Skeletal muscle tissue (tissue), 4 donors: ENCODE measurements around the gene LRRC55. TPM values are rescaled to one million over a fixed set of nuclear protein-coding genes. Genes with fewer than 3 reads are reported as not detected.
A peak's percentile ranks its signal among the peaks of the same experiment; 100 is the strongest.

Source experiments
- H3K27ac ChIP-seq: one replicate; pipeline ENCODE4 v1.7.0; 2013; ENCODE audit warnings: mild to moderate bottlenecking, low read depth, low read length, inconsistent platforms
- H3K27me3 ChIP-seq, 3 donors: one replicate each; pipeline ENCODE4 v1.7.0; 2013; ENCODE audit warnings: low read length in 3 of 3; ENCODE audit not compliant: control insufficient read depth in 3 of 3, insufficient read depth in 3 of 3
- H3K36me3 ChIP-seq, 3 donors: one replicate each; pipeline ENCODE4 v1.7.0; 2013; ENCODE audit warnings: low read length in 3 of 3; ENCODE audit not compliant: control insufficient read depth in 3 of 3, insufficient read depth in 3 of 3
- H3K4me1 ChIP-seq, 3 donors: one replicate each; pipeline ENCODE4 v1.7.0; 2013; ENCODE audit warnings: low read length in 3 of 3, mild to moderate bottlenecking in 3 of 3; ENCODE audit not compliant: control insufficient read depth in 3 of 3, insufficient read depth in 3 of 3
- H3K4me3 ChIP-seq, 3 donors: one replicate each; pipeline ENCODE4 v1.7.0; 2013; ENCODE audit warnings: low read length in 3 of 3
- H3K9ac ChIP-seq, 3 donors: one replicate each; pipeline ENCODE4 v1.7.0; 2013; ENCODE audit warnings: low read length in 3 of 3, mild to moderate bottlenecking in 3 of 3, moderate library complexity in 2 of 3, low read depth in 1 of 3
- H3K9me3 ChIP-seq, 3 donors: one replicate each; pipeline ENCODE4 v1.7.0; 2013; ENCODE audit warnings: low read length in 3 of 3; ENCODE audit not compliant: control insufficient read depth in 3 of 3
- total RNA-seq: library from RNA; depleted of rRNA; stranded (reverse); fragments of >200 nt; gene quantifications from one replicate; pipeline ENCODE4 v1.2.3, GENCODE V29; 2014
- donor health status: Osteomylitis.

The LRRC55 gene
- total RNA-seq, 1 donor from 2014 or later = under 0.01 TPM

GRCh38 chr11:57196596-57196995 is 14.8 kb downstream of the LRRC55 start:
- no peaks in the 10 kb centered on the region for H3K36me3 ChIP-seq
- no peaks in the 10 kb centered on the region for H3K27me3 ChIP-seq
- no peak overlapping the region for H3K27ac ChIP-seq
- H3K4me1 ChIP-seq = peaks cover 13 to 17% (median 14%) of the 10 kb centered on the region in 3 donors
- no peaks in the 10 kb centered on the region for H3K9me3 ChIP-seq
- H3K4me3 ChIP-seq = no peak overlapping the region
- no peak overlapping the region for H3K9ac ChIP-seq

GRCh38 chr11:57197762-57198161 is 16.0 kb downstream of the LRRC55 start:
- H3K36me3 ChIP-seq = no peaks in the 10 kb centered on the region
- peaks cover 22 to 25% (median 24%) of the 10 kb centered on the region in 3 donors for H3K4me1 ChIP-seq
- peaks cover 0 to 2% (median 0%) of the 10 kb centered on the region in 3 donors for H3K27me3 ChIP-seq
- no peak overlapping the region for H3K27ac ChIP-seq
- H3K9me3 ChIP-seq = no peaks in the 10 kb centered on the region
- H3K4me3 ChIP-seq = no peak overlapping the region
- no peak overlapping the region for H3K9ac ChIP-seq

GRCh38 chr11:57199330-57199729 is 17.6 kb downstream of the LRRC55 start:
- no peak overlapping the region for H3K27ac ChIP-seq
- H3K27me3 ChIP-seq = peaks cover 0 to 8% (median 5%) of the 10 kb centered on the region in 3 donors
- no peak overlapping the region for H3K9ac ChIP-seq
- H3K4me3 ChIP-seq = no peak overlapping the region
- no peaks in the 10 kb centered on the region for H3K9me3 ChIP-seq
- H3K36me3 ChIP-seq = no peaks in the 10 kb centered on the region
- peaks cover 25 to 36% (median 35%) of the 10 kb centered on the region in 3 donors for H3K4me1 ChIP-seq

GRCh38 chr11:57200917-57201316 is 19.2 kb downstream of the LRRC55 start:
- no peak overlapping the region for H3K4me3 ChIP-seq
- no peaks in the 10 kb centered on the region for H3K9me3 ChIP-seq
- H3K4me1 ChIP-seq = peaks cover 25 to 36% (median 35%) of the 10 kb centered on the region in 3 donors
- H3K27me3 ChIP-seq = peaks cover 4 to 8% (median 5%) of the 10 kb centered on the region in 3 donors
- no peak overlapping the region for H3K9ac ChIP-seq
- no peaks in the 10 kb centered on the region for H3K36me3 ChIP-seq
- H3K27ac ChIP-seq = peak overlapping the region; percentile 36

GRCh38 chr11:57202281-57202680 is 20.5 kb downstream of the LRRC55 start:
- H3K36me3 ChIP-seq = no peaks in the 10 kb centered on the region
- H3K4me3 ChIP-seq = peak overlapping the region in 1 of 3 donors; percentile 19
- H3K27ac ChIP-seq = peak overlapping the region; percentile 23
- H3K27me3 ChIP-seq = peaks cover 5 to 8% (median 5%) of the 10 kb centered on the region in 3 donors
- H3K9me3 ChIP-seq = no peaks in the 10 kb centered on the region
- peaks cover 25 to 37% (median 36%) of the 10 kb centered on the region in 3 donors for H3K4me1 ChIP-seq
- H3K9ac ChIP-seq = no peak overlapping the region

- H3K27ac ChIP-seq = peak overlapping the region; percentile 23
- no peaks in the 10 kb centered on the region for H3K9me3 ChIP-seq
- peaks cover 5 to 8% (median 5%) of the 10 kb centered on the region in 3 donors for H3K27me3 ChIP-seq
- no peaks in the 10 kb centered on the region for H3K36me3 ChIP-seq
- H3K4me1 ChIP-seq = peaks cover 20 to 37% (median 36%) of the 10 kb centered on the region in 3 donors
- H3K4me3 ChIP-seq = no peak overlapping the region
- H3K9ac ChIP-seq = no peak overlapping the region
These were observed 21.6 kb downstream of the LRRC55 start for GRCh38 chr11:57203359-57203758.

GRCh38 chr11:57203882-57204480 is 22.2 kb downstream of the LRRC55 start:
- H3K36me3 ChIP-seq = no peaks in the 10 kb centered on the region
- H3K27ac ChIP-seq = no peak overlapping the region
- no peaks in the 10 kb centered on the region for H3K9me3 ChIP-seq
- H3K27me3 ChIP-seq = peaks cover 5 to 8% (median 5%) of the 10 kb centered on the region in 3 donors
- peaks cover 20 to 40% (median 37%) of the 10 kb centered on the region in 3 donors for H3K4me1 ChIP-seq
- H3K4me3 ChIP-seq = no peak overlapping the region
- H3K9ac ChIP-seq = no peak overlapping the region

- H3K9ac ChIP-seq = no peak overlapping the region
- H3K4me1 ChIP-seq = peaks cover 20 to 39% (median 33%) of the 10 kb centered on the region in 3 donors
- H3K27ac ChIP-seq = no peak overlapping the region
- H3K9me3 ChIP-seq = no peaks in the 10 kb centered on the region
- no peak overlapping the region for H3K4me3 ChIP-seq
- peaks cover 5 to 8% (median 5%) of the 10 kb centered on the region in 3 donors for H3K27me3 ChIP-seq
- no peaks in the 10 kb centered on the region for H3K36me3 ChIP-seq
These were observed 23.4 kb downstream of the LRRC55 start for GRCh38 chr11:57205041-57205641.

GRCh38 chr11:57207168-57207567 is 25.4 kb downstream of the LRRC55 start:
- H3K27ac ChIP-seq = no peak overlapping the region
- no peak overlapping the region for H3K4me3 ChIP-seq
- H3K36me3 ChIP-seq = no peaks in the 10 kb centered on the region
- H3K4me1 ChIP-seq = peaks cover 6 to 25% (median 21%) of the 10 kb centered on the region in 3 donors
- H3K27me3 ChIP-seq = peaks cover 5 to 8% (median 5%) of the 10 kb centered on the region in 3 donors
- no peak overlapping the region for H3K9ac ChIP-seq
- no peaks in the 10 kb centered on the region for H3K9me3 ChIP-seq

GRCh38 chr11:57210781-57211180 is 29.0 kb downstream of the LRRC55 start:
- Histone ChIP-seq H3K4me1 (peaks cover 7 to 22% (median 10%) of the 10 kb centered on the region in 3 donors), H3K9me3 (no peaks in the 10 kb centered on the region)

More at GRCh38 chr11:57210781-57211180, 29.0 kb downstream of the LRRC55 start:
- Histone ChIP-seq H3K9ac (no peak overlapping the region), H3K4me3 (no peak overlapping the region), H3K27ac (no peak overlapping the region), H3K27me3 (peaks cover 0 to 3% (median 2%) of the 10 kb centered on the region in 3 donors), H3K36me3 (no peaks in the 10 kb centered on the region)
